ENCODE measurements around the gene GATAD2A. TPM values are rescaled to one million over a fixed set of nuclear protein-coding genes. Genes with fewer than 3 reads are reported as not detected.

Gene GATAD2A
- total and polyA plus RNA-seq, 4 donors: 7.1 to 23.7 (median 18.2) TPM

DNA sequence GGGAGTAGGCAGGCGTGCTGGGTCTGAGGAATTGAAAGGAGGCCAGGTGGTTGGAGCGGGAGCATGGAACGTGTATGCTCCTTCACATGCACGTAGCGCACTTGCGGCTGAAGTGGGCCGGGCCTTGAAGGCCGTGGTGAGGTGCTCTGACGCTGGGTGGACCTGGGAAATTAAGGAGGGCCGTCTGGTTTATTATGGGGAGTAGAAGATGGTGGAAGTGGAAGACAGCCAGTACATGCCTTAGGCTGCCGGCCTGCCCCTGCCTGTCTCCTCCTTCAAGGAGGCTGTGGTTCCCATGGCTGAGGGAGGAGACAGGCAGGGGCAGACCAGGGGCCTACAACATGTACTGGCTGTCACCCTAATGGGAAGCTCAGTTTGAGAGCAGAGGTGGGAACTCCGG lies 23.9 kb downstream of the GATAD2A start:
- no peaks in the 10 kb centered on the region for H3K36me3 ChIP-seq (ENCODE audit: control insufficient read depth in 4 of 4, insufficient read depth in 3 of 4, low read depth in 1 of 4, low read length in 3 of 4)
- H3K9ac ChIP-seq (ENCODE audit: low read depth in 1 of 2, low read length in 2 of 2): no peak overlapping the region
- 96% methylated on average over 12 of the region's 12 CpGs for WGBS
- H3K9me3 ChIP-seq (ENCODE audit: control insufficient read depth in 4 of 4, low read length in 3 of 4): no peaks in the 10 kb centered on the region
- TF ChIP-seq, protein P1, sequence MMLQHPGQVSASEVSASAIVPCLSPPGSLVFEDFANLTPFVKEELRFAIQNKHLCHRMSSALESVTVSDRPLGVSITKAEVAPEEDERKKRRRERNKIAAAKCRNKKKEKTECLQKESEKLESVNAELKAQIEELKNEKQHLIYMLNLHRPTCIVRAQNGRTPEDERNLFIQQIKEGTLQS (IDR thresholded peaks at IDR 0.05): no peak
- no peak for TF ChIP-seq HNF4G (IDR thresholded peaks at IDR 0.05)
- no peak for TF ChIP-seq RAD21 (IDR thresholded peaks at IDR 0.05)
- no peak for TF ChIP-seq SP1 (IDR thresholded peaks at IDR 0.05)
- TF ChIP-seq TAF1 (conservative IDR thresholded peaks at IDR 0.05): no peak
- no peak for TF ChIP-seq REST (IDR thresholded peaks at IDR 0.05)
- TF ChIP-seq MAX (IDR thresholded peaks at IDR 0.05): no peak
- no peak for TF ChIP-seq ZBTB33 (IDR thresholded peaks at IDR 0.05)
- TF ChIP-seq, protein P2, sequence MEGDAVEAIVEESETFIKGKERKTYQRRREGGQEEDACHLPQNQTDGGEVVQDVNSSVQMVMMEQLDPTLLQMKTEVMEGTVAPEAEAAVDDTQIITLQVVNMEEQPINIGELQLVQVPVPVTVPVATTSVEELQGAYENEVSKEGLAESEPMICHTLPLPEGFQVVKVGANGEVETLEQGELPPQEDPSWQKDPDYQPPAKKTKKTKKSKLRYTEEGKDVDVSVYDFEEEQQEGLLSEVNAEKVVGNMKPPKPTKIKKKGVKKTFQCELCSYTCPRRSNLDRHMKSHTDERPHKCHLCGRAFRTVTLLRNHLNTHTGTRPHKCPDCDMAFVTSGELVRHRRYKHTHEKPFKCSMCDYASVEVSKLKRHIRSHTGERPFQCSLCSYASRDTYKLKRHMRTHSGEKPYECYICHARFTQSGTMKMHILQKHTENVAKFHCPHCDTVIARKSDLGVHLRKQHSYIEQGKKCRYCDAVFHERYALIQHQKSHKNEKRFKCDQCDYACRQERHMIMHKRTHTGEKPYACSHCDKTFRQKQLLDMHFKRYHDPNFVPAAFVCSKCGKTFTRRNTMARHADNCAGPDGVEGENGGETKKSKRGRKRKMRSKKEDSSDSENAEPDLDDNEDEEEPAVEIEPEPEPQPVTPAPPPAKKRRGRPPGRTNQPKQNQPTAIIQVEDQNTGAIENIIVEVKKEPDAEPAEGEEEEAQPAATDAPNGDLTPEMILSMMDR (IDR thresholded peaks at IDR 0.05; ENCODE audit: low read depth, low read length, missing input control): no peak
- TF ChIP-seq YY1 (IDR thresholded peaks at IDR 0.05): no peak
- TF ChIP-seq NR2F2 (IDR thresholded peaks at IDR 0.05): no peak
- no peak for TF ChIP-seq EGR1 (IDR thresholded peaks at IDR 0.05; ENCODE audit: low read depth in 2 of 2)
- TF ChIP-seq FOXA1 (IDR thresholded peaks at IDR 0.05): no peak
- no peak for TF ChIP-seq HNF4A (conservative IDR thresholded peaks at IDR 0.05)
- TF ChIP-seq FOXA2 (IDR thresholded peaks at IDR 0.05): no peak
- TF ChIP-seq RXRA (IDR thresholded peaks at IDR 0.05): no peak
- no peak for TF ChIP-seq GABPA (IDR thresholded peaks at IDR 0.05 in 1 of 2, conservative IDR thresholded peaks at IDR 0.05 in 1 of 2)
- TF ChIP-seq JUND (IDR thresholded peaks at IDR 0.05): no peak
- H3K27ac ChIP-seq (ENCODE audit: low read depth in 1 of 2, low read length in 2 of 2): no peak overlapping the region
- H3K4me1 ChIP-seq (ENCODE audit: control insufficient read depth in 4 of 4, insufficient read depth in 4 of 4, low read length in 3 of 4): peaks cover 8 to 34% (median 25%) of the 10 kb centered on the region in 4 donors
- H3K4me3 ChIP-seq (ENCODE audit: low read depth in 1 of 3, low read length in 3 of 3): no peak overlapping the region
- DNase-seq (ENCODE audit: low spot score): no peak
- no peaks in the 10 kb centered on the region for H3K27me3 ChIP-seq (ENCODE audit: control insufficient read depth in 4 of 4, insufficient read depth in 4 of 4, low read length in 3 of 4)
